Stimulated activated CD8-positive, alpha-beta memory T cell treated with anti-CD3 and anti-CD28 coated beads, Interleukin-7, amount 100 ng/mL, for 1 hour (primary cell): ENCODE measurements around the gene DVL3.

Experiments used
- DNase-seq, 2 donors: peaks; one replicate each; pipeline ENCODE4 v3.0.0-alpha.2; 2020; ENCODE audit warnings: low read depth in 2 of 2

Gene DVL3

DNA sequence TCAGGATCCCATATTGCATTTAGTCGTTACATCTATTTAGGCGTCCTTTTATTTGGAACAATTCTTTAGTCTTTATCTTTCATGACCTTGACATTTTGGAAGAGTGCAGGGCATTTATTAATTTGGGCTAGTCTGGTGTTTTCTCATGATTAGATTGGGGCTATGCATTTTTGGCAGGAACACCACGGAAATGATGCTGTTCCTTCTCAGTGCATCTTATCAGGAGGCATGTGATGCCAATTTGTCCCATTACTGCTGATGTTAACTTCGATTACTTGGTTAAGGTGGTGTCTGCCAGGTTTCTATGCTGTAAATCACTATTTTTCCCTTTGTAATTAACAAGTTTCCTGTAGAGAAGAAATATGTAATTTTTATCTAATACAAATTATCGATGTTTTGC, 56.1 kb downstream of the DVL3 start:
- DNase-seq: no peak

DNA sequence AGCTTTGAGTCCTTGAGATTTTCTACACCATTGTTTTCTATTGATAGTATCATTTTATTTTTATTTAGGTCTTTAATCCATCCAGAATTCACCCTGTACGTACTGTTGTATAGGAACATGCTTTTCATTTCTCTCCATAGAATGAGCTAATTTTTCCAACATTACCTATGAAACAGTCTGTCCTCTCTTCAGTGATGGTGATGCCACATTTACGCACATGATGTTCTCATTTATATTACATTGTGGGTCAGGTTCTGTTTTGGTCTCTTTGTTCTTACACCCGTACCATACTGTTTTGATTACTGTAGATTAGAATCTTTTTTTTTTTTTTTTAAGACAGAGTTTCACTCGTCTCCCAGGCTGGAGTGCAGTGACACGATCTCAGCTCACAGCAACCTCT, 56.5 kb downstream of the DVL3 start:
- no peak for DNase-seq

DNA sequence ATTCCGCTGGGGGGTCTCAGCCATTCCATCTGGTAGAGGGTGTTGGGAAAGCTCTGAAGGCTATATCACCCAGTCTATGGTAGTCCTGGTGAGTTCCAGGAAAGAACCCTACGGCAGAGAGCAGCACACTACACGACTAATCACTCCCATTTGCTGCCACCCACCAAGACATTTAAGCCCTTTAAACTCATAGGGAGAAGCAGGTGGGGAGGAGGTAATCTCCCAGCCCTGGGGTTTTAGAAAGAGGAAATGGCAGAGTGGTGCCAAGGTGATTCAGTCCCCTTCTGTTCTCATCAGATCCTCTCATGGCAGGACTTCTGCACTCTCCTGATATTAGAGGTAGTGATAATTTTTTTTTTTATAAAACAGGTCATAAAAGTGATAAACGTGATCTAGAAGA, 63.6 kb downstream of the DVL3 start:
- DNase-seq: no peak

DNA sequence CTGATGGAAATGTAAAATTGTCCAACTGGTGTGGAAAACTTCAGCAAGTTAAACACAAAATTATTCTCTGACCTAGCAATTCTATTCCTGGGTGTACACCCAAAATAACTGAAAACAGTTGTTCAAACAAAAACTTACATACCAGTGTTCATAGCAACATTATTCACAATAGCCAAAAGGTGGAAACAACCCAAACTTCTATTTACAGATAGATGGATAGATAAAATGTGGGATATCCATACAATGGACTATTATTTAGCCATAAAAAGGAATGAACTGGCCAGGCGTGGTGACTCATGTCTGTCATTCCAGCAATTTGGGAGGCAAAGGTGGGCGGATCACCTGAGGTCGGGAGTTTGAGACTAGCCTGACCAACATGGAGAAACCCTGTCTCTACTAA, 67.3 kb downstream of the DVL3 start:
- no peak for DNase-seq
